Spleen (tissue), 7 donors: ENCODE results near the gene CYP4F11.

ENCODE experiments used
- POLR2AphosphoS5 ChIP-seq, 3 donors: sonication (generic); formaldehyde crosslinking; IDR thresholded peaks; one replicate each; pipeline ENCODE4 v1.5.1; 2017; ENCODE audit warnings: antibody characterized with exemption in 3 of 3
- TF ChIP-seq, protein P1 (sequence below), 11 experiments: fragments of 200-600 bp in 7 of 11; fragments of 450-650 bp in 4 of 11; sonication (generic) in 4 of 11; IDR thresholded peaks in 8 of 11; conservative IDR thresholded peaks in 3 of 11; 1 replicate in 7 of 11; 2 replicates in 4 of 11; pipeline versions ENCODE4 v1.4.0 to v1.8.0; 2016 to 2021; ENCODE audit warnings: antibody characterized with exemption in 11 of 11, inconsistent platforms in 4 of 11, mild to moderate bottlenecking in 1 of 11
- donor health status: DM: no; HTN: no; CAD: no; lungs with moderate emphysema.
- donor health status: DM: no; HTN: no; CAD: no.
- donor health status: DM: no; HTN: no; CAD: no.

DNA sequence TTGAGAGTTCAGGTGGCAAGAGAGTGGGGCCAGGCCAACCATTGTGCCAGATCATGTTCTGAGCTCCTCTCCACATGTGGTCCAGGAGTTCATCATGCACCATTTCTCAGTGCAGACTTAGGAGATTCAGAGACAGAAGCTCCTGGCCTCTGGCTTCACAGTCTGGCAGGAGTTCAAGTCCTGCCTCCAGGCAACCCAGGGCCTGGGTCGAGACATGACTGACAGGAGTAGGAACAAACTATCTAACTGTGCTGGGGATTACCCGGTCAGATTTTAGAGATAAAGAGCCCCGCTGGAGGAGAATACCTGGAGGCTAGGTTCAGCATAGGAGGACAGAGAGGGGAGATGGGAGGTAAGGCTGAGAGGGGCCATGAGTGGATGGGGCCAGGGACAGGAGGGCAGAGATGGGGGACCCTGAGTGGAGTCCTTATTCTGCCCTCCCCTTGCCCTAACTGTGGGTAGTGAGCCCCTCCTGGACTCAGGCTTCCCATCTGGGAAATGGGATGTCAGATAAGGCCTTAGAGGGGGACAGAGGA is 906 bp upstream of the CYP4F11 start:
- TF ChIP-seq, protein P1, sequence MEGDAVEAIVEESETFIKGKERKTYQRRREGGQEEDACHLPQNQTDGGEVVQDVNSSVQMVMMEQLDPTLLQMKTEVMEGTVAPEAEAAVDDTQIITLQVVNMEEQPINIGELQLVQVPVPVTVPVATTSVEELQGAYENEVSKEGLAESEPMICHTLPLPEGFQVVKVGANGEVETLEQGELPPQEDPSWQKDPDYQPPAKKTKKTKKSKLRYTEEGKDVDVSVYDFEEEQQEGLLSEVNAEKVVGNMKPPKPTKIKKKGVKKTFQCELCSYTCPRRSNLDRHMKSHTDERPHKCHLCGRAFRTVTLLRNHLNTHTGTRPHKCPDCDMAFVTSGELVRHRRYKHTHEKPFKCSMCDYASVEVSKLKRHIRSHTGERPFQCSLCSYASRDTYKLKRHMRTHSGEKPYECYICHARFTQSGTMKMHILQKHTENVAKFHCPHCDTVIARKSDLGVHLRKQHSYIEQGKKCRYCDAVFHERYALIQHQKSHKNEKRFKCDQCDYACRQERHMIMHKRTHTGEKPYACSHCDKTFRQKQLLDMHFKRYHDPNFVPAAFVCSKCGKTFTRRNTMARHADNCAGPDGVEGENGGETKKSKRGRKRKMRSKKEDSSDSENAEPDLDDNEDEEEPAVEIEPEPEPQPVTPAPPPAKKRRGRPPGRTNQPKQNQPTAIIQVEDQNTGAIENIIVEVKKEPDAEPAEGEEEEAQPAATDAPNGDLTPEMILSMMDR (IDR thresholded peaks at IDR 0.05 in 8 of 11, conservative IDR thresholded peaks at IDR 0.05 in 3 of 11): no peak
- no peak for TF ChIP-seq POLR2AphosphoS5 (IDR thresholded peaks at IDR 0.05)
